ENCODE measurements around the gene UBE2D2. TPM values are rescaled to one million over a fixed set of nuclear protein-coding genes. Genes with fewer than 3 reads are reported as not detected.
A peak's percentile ranks its signal among the peaks of the same experiment; 100 is the strongest.

UBE2D2 gene
- polyA plus RNA-seq, 1 donor from 2014 or later: 118 TPM

DNA sequence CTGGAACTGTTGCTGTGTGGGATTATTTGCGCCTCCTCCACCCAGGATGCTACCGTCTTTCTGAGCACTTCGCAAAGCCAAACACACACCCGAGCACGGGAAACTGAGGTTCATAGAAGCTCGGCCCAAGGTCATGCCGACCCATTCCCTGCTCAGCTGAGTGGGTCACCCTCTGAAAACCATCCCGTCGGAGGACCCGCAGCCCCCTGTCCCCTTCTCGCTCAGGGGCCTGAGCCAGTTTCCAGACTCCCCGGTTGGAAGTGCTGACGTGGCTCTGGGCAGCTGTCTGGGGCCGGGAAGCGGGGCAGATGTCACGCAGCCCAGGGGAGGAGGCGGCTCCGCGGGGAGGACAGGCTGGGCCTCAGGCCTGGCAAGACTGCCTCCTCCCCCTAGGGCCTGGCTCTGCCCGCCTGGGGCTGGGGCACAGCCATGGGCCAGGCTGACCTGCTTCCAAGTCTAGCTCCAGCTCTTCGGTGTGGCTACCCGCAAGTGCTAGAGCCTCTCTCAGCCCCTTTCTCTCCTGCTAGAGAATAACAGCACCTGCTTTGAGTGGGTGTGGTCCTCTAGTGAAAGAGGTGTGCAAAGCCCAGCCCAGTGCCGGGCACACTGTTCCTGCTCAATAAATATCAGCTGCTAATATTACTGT, 77.1 kb downstream of the UBE2D2 start:
- Histone ChIP-seq H3K36me3 (ENCODE audit: insufficient read depth, low read length) (no peaks in the 10 kb centered on the region), H3K4me3 (ENCODE audit: low read length) (peak overlapping the region; percentile 54), H4K20me1 (ENCODE audit: insufficient read depth) (no peaks in the 10 kb centered on the region), H3K27me3 (ENCODE audit: insufficient read depth, low read depth, low read length) (no peaks in the 10 kb centered on the region), H3K9me2 (ENCODE audit: insufficient read depth, low read length) (no peaks in the 10 kb centered on the region), H3K9me3 (ENCODE audit: low read length) (no peaks in the 10 kb centered on the region), H3K27ac (ENCODE audit: low read length) (peak overlapping the region; percentile 8), H3K79me2 (replicated peaks; ENCODE audit: insufficient read depth, low read length) (no peaks in the 10 kb centered on the region), H3K4me2 (ENCODE audit: low read length) (no peak overlapping the region), H3F3A (ENCODE audit: insufficient read depth, low read length, poor library complexity, severe bottlenecking) (no peaks in the 10 kb centered on the region), H2AFZ (ENCODE audit: low read depth, low read length) (no peak overlapping the region), H3K9ac (ENCODE audit: low read length) (peak overlapping the region; percentile 34)
- TF ChIP-seq RAD21 (conservative IDR thresholded peaks at IDR 0.05): no peak
- no peak for TF ChIP-seq CTCF (IDR thresholded peaks at IDR 0.05; ENCODE audit: poor library complexity, severe bottlenecking)
- TF ChIP-seq REST (IDR thresholded peaks at IDR 0.05; ENCODE audit: borderline replicate concordance): no peak
- no peak for TF ChIP-seq EP300 (conservative IDR thresholded peaks at IDR 0.05; ENCODE audit: poor library complexity, severe bottlenecking)
- no peak for TF ChIP-seq MXI1 (conservative IDR thresholded peaks at IDR 0.05; ENCODE audit: poor library complexity, severe bottlenecking)

DNA sequence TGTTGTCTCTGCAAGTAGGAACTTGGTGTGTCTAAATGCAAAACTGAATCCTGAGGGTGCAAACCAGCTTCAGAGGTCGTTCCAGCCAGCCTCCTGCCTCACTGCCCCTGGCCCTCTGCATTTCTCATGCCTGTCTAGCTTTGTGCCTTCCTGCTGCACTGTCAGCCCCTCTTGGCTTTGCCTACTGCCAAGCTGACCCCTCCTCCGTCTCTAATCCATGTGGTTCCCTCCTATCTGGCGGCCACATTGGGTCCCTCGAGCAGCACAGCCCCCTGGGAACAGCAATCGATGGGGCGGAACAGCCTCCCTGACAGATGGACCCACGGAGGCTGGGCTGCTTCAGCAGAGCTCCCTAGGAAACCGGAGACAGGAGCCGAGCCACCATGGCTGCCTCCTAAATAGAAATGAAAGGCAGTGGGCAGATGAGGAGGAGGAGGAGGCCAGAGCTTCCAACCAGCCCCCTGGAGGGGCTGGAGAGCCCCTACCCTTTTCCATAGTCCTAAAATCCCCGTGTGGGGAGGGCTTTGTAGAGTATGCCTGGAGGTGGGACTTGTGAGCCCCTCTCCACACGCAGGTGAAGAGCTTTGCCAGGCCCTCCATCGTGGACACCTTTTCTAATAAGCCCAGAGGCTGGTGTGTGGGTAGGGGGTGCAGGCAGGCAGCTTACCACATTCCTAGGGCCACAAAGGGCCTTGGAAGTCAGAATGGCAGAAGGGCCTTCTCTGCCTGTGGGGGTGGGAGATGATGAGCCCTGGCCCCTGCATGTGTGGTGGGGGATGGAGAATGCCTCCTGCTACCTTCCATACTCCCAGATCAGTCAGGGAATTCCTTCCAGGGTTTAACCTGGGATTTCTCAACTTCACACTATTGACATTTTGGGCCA, 77.8 kb downstream of the UBE2D2 start:
- Histone ChIP-seq H3K9me3 (ENCODE audit: low read length) (no peaks in the 10 kb centered on the region), H3K9ac (ENCODE audit: low read length) (no peak overlapping the region), H4K20me1 (ENCODE audit: insufficient read depth) (no peaks in the 10 kb centered on the region), H3K27ac (ENCODE audit: low read length) (no peak overlapping the region), H3K4me3 (ENCODE audit: low read length) (no peak overlapping the region), H3K36me3 (ENCODE audit: insufficient read depth, low read length) (no peaks in the 10 kb centered on the region), H3K4me2 (ENCODE audit: low read length) (no peak overlapping the region), H3F3A (ENCODE audit: insufficient read depth, low read length, poor library complexity, severe bottlenecking) (no peaks in the 10 kb centered on the region), H3K27me3 (ENCODE audit: insufficient read depth, low read depth, low read length) (no peaks in the 10 kb centered on the region), H3K9me2 (ENCODE audit: insufficient read depth, low read length) (no peaks in the 10 kb centered on the region), H3K79me2 (replicated peaks; ENCODE audit: insufficient read depth, low read length) (no peaks in the 10 kb centered on the region), H2AFZ (ENCODE audit: low read depth, low read length) (no peak overlapping the region)
- TF ChIP-seq RAD21 (conservative IDR thresholded peaks at IDR 0.05) (no peak), POLR2AphosphoS5 (IDR thresholded peaks at IDR 0.05) (no peak), CTCF (IDR thresholded peaks at IDR 0.05; ENCODE audit: poor library complexity, severe bottlenecking) (no peak), REST (IDR thresholded peaks at IDR 0.05; ENCODE audit: borderline replicate concordance) (no peak), EP300 (conservative IDR thresholded peaks at IDR 0.05; ENCODE audit: poor library complexity, severe bottlenecking) (no peak), SMC3 (conservative IDR thresholded peaks at IDR 0.05; ENCODE audit: poor library complexity) (no peak), EZH2 (IDR thresholded peaks at IDR 0.05; ENCODE audit: borderline replicate concordance, insufficient read depth, low read length, poor library complexity, severe bottlenecking) (no peak), MXI1 (conservative IDR thresholded peaks at IDR 0.05; ENCODE audit: poor library complexity, severe bottlenecking) (no peak), TAF1 (IDR thresholded peaks at IDR 0.05; ENCODE audit: low read depth) (no peak)
